H1 (cell line): Measurements from ENCODE around the gene AGAP1. TPM values are rescaled to one million over a fixed set of nuclear protein-coding genes. Genes with fewer than 3 reads are reported as not detected.

Experiments
- MAFK ChIP-seq: IDR thresholded peaks from 2 replicates; pipeline ENCODE4 v1.6.1; 2012; ENCODE audit warnings: low read depth, mild to moderate bottlenecking, improper control_type of control experiment, low read length
- polyA plus RNA-seq, 7 experiments: library from polyadenylated mRNA; depleted of rRNA in 3 of 7; stranded (reverse) in 5 of 7; unstranded in 2 of 7; fragments of >200 nt in 5 of 7; fragments of 200-250 nt in 2 of 7; gene quantifications; 1 replicate in 5 of 7; 2 replicates in 1 of 7; 4 replicates in 1 of 7; pipeline versions ENCODE4 v1.2.1 to v1.2.3, GENCODE V29; 2011 to 2013; ENCODE audit warnings: missing spikeins in 2 of 7, mixed read lengths in 2 of 7
- total RNA-seq: library from RNA; stranded (reverse); fragmentation: NEBNext Ultra II Directional; extraction: Animal tissue kit (Norgen Biotek cat#: 25700); gene quantifications from 2 replicates; pipeline ENCODE4 v1.2.1, GENCODE V29; 2021

Gene AGAP1
- total and polyA plus RNA-seq, 2 of the 8 experiments (the other 6 are each of a cell fraction or from before 2014, with no cell fraction given): 18.1 to 39.4 TPM

DNA sequence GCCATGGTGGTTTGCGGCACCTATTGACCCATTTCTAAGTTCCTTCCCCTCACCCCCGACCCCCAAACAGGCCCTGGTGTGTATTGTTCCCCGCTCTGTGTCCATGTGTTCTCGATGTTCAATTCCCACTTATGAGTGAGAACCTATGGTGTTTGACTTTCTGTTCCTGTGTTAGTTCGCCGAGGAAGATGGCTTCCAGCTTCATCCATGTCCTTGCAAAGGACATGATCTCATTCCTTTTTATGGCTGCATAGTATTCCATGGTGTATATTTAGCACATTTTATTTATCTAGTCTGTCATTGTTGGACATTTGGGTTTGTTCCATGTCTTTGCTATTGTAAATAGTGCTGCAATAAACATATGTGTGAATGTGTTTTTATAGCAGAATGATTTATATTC lies 490.7 kb downstream of the AGAP1 start (continued):
- no peak for TF ChIP-seq MAFK
